Measurements from ENCODE around the gene CAMKK2.
"Not testable (repeated sequence)": the region's sequence is repeated elsewhere in the genome, so short reads cannot be mapped to it uniquely, and the experiment has no call there.

Gene CAMKK2

GRCh38 chr12:121219353-121219986 lies 77.0 kb downstream of the CAMKK2 start:
- no peak for DNase-seq

DNA sequence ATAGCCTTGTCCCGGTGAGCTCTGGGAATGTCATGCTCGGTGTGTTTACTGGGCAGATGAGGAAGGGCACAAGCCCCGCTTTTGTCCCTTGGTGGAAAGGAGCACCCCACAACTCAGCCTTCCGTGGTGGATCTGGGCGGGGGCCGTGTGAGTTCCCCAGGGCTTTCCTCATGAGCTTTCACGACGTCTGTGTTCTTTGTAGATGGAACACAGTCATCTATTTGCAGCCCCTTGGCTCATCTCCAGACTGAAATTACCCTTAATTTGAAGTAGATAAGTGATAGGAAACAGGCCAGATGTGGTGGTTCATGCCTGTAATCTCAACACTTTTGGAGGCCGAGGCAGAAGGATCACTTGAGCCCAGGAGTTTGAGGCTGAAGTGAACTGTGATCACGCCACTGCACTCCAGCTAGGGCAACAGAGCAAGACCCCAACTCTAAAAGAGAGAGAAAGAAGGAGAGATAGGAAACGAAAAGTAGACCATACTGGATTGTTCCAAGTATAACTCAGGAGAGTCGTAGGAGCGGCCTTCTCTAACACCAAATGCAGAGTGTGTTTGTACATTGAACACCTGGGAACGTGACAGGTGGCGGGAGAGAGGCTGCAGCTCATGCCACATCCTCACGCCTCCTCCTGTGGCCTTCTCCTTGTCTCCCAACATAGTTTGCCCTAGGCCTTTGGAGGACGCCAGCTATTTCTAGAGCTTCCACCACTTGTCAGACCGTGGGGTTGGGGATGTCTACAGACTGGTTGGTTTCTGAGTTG lies 77.7 kb downstream of the CAMKK2 start:
- DNase-seq: no peak

DNA sequence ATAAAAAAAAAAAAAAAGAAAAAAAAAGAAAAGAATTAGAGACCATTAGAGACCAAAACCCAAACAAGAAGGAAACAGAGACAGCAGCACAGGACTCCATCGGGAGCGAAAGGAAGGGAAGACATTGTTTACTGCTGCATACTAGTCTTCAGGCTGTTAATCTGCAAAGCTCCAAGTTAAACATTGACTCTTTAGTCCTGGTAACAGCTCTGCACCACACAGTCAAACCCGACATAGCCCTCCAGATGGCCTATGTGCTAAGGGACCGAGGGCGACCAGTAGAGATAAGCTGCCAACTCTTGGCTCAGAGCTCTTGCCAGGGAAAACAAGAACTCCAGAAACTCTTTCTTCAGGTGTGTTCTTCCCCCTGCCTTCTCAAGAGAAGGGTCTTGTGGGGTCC lies 78.7 kb downstream of the CAMKK2 start:
- no peak for DNase-seq

DNA sequence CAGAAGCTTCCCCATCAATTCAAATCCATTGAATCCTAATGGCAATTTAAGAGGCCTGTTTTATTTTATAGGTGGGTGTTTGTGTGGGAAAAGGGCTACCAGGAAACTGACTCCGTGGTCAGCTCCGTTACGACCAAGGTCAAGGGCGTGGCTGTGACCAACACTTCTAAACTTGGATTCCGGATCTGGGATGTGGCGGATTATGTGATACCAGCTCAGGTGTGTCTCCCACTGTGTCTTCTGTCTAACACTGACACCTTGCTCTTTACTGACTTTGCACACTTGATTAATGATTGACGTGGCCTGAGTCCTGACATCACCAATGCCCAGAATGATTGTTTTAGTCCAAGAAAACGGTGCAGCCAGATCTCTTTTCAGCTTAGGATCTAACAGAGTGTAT lies 79.4 kb downstream of the CAMKK2 start:
- no peak for DNase-seq

GRCh38 chr12:121216102-121216501 lies 80.4 kb downstream of the CAMKK2 start:
- DNase-seq: no peak

- DNase-seq: peak; percentile 50
These were observed 81.4 kb downstream of the CAMKK2 start for GRCh38 chr12:121214855-121215745.

DNA sequence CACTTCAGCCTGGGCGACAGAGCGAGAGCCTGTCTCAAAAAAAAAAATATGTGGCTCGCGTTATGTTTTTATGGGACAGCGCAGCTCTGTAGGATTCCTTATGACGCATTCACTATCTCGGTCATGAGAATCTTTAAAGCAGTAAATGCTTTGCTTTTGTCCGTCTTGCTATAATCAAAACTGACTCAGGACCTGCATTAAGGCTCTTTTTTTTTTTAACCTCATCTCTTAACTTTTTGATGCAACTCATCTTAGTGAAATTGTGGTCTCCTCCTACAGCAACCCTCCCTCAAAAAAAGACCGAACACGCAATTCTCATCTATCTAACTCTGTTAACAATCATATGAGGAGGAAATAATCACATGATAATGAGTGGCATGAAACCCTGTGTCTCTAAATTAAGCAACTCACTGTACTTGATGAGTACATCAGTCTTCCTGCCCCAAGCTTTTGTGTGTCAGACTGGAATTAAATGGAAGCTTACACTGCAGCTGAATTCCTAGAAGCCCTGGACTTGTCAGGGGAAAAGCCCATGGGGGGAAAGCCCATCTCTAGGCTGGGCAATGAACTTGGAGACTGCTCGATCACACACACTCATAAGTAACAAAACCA lies 82.2 kb downstream of the CAMKK2 start:
- DNase-seq: peak; percentile 80

- no peak for DNase-seq
These were observed 83.6 kb downstream of the CAMKK2 start for GRCh38 chr12:121212875-121213274.

GRCh38 chr12:121209624-121210572 lies 86.6 kb downstream of the CAMKK2 start, which contains the start of gene P2RX4:
Gene P2RX4 (plus strand): TSS chr12:121210129. CDS start chr12:121210165, 36 bp downstream.
- peak; percentile 92 for DNase-seq

- no peak for DNase-seq
These were observed 87.3 kb downstream of the CAMKK2 start for GRCh38 chr12:121209221-121209620.

DNA sequence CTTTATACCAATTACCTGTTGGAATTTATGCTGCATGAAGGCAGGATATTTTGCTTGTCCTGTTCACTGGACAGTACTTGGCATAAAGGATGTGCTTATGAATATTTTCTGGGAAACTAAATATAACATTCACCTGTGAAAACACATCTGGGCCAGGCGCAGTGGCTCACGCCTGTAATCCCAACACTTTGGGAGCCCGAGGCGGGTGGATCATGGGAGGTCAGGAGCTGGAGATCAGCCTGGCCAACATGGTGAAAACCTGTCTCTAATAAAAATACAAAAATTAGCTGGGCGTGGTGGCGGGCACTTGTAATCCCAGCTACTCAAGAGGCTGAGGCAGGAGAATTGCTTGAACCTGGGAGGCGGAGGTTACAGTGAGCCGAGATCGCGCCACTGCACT lies 87.9 kb downstream of the CAMKK2 start:
- DNase-seq: not testable (repeated sequence)

- DNase-seq: no peak
These were observed 91.0 kb downstream of the CAMKK2 start for GRCh38 chr12:121205491-121205890.

DNA sequence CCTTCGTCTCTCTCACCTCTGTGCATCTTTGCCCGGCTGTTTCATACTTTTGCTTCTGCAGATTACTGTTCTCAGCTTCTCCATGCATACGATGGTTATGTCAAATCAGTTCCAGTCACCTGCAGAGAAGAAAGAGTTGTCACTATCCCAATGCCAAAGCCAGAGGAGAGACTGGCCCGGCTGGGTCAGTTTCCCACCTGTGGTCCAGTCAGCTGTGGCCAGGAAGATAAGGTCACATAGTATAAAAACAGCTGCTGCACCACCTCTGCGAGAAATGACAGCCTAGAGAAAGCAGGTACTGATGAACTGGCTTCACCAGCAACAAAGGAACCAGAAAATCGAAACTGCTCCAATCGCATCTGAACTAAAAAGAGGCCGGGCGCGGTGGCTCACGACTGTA lies 93.0 kb downstream of the CAMKK2 start:
- DNase-seq: no peak

- no peak for DNase-seq
These were observed 93.8 kb downstream of the CAMKK2 start for GRCh38 chr12:121202407-121203355.

- DNase-seq: not testable (repeated sequence)
These were observed 95.4 kb downstream of the CAMKK2 start for GRCh38 chr12:121201140-121201539.

- no peak for DNase-seq
These were observed 97.6 kb downstream of the CAMKK2 start for GRCh38 chr12:121198949-121199348.

- DNase-seq: no peak
These were observed 99.6 kb downstream of the CAMKK2 start for GRCh38 chr12:121196902-121197301.

- no peak for DNase-seq
These were observed 105.4 kb downstream of the CAMKK2 start for GRCh38 chr12:121191151-121191550.

DNA sequence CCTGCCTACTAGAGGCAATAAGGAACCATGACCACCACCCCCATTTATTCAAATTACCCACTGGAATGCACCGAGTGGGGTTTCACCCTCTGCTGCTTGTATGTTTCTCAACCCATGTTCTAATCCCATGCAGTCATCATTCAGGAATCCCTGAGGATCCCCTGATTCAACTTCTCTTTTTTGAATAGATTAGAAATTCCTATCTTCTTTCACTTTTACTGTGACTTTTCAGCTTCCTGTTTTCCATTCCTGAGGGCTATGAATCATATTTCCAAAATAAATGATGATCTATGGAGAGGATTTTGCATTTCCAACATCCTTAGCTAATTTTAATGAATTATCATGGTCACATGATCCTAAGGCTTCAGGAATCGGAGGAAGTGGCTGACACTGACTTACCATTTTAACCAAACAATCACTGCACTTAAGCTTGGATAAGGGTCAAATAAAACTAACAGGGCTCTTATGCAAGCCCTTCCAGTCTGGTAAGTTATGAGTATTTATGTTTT lies 105.9 kb downstream of the CAMKK2 start:
- DNase-seq: no peak

- no peak for DNase-seq
These were observed 106.8 kb downstream of the CAMKK2 start for GRCh38 chr12:121189619-121190155.

All from activated CD4-positive, alpha-beta T cell treated with anti-CD3 and anti-CD28 coated beads, Interleukin-2, amount 50 U/mL, for 16 hours (primary cell).